Ramos (cell line): Measurements from ENCODE around the gene GAST.

Experiments
- in situ Hi-C: fragments of 300-500 bp; cut with MboI; formaldehyde crosslinking; loops from one replicate; pipeline ENCODE4 v1.14.3; 2022; ENCODE audit warnings: low sequenced_read_pairs; ENCODE audit not compliant: unreplicated experiment

GAST gene

DNA sequence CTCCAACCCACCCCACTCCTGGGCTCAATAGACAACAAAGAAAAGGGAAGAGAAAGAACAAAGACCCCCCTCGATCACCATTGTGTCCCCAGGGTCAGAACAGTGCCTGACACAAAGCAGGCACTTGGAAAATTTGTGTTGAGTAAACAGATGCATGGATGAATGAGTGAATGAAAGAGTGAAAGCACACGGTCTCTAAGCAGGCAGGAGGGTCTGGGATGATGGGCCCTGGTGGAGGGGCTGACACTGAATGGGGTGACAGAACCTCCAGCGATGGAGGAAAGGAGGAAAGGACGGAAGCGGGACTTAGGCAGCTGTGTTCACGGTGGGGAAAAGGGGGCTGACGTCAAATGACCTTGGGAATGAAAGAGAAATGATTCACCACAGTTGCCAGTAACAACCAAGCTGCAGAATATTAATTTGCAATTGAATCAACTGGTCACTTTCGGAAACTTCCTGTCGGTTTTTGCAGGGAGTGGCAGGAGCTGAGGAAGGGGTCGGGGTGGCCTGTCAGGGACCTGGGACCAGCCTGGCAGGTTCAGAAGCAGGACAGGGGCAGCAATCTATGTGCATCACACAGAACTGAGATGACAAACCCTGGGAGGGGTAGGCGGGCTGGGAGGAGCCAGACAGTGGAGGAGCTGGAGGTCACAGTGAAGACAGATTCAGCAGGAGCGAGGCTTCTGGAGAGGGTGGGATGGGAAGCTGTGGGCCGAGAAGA, 6.7 kb upstream of the GAST start:
- in situ Hi-C loops, result no loop called here

DNA sequence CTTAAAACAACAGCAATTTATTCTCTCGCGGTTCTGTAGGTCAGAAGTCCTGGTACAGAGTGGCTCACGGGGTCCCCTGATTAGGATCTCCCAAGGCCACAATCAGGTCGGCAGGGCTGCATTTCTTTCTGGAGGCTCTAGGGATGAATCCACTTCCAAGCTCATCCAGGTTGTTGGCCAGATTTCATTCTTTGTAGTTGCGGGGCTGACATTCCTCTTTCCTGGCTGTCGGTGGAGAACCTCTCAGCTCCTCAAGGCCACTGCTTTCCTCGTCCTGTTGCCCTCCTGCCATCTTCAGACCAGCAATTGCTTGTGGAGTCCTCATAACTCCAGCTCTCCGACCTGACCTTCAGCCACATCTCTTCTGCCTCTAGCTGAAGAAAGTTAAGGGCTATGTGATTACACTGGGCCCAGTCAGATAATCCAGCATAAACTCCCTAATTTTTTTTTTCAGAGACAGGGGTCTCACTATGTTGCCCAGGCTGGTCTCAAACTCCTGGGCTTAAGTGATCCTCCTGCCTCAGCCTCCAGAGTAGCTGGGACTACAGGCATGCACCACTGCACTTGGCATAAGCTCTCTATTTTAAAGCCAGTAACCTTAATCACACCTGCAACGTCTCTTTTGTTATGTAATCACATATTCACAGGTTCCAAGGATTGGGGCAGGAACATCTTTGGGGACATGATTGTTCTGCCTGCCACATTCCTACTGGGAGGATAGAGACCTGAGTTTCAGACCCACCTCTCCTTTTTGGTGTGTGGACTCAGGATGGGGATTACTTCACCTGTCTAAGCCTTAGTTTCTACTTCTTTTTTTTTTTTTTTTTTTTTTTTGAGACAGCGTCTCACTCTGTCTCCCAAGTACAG, 4.1 kb upstream of the GAST start:
- in situ Hi-C loops, result no loop called here

DNA sequence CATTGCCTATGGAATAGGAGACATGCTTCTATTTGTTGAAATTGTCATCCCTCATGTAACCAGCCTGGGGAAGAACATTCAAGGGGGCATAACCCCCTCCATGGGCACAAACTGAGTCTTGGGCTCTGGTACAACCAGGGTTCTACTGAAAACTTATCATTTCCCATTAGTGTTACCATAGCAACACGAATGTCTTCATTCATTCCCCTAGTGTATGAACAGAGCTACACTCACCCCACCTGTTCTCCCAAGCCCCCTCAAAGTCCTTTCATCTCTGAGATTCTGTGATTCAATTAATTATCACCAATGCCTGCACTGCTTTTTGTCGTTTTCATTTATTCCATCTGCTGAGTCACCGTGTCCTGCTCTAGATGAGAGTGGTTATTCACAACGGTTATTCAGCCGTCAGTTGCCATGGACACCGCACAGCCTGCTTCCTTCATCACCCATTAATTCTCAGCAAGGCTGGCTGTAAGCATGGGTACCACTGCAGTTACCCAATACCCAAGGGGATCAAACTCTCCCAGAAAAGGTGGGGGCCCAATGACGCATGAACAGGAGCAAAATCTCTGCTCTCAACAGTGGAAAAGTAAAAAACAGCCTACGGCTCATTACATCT, 1.6 kb upstream of the GAST start:
- in situ Hi-C loops, result no loop called here

- in situ Hi-C loops, result no loop called here
These were observed 5.5 kb downstream of the GAST start for GRCh38 chr17:41717408-41718286.

- in situ Hi-C loops, result no loop called here
These were observed 6.1 kb downstream of the GAST start for GRCh38 chr17:41718287-41718645.

DNA sequence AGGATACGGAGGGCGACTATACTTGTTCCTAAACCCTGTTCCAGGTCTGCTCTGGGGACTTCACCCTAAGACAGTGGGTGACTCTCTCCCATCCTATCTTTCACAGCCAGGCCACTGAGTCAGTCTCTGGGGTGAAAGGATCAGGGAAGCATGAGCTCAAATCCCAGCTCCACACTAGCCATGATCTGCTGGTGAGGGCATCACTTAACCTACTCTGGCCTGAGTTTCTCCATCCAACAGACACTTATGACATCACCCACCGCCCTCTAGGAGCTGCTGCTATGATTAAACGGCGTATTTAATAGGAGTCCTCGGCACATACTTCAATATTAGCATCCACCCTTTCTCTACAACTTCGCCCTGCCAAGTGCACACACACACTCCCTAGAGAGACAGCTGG, 10.1 kb downstream of the GAST start:
- in situ Hi-C loops, result no loop called here

DNA sequence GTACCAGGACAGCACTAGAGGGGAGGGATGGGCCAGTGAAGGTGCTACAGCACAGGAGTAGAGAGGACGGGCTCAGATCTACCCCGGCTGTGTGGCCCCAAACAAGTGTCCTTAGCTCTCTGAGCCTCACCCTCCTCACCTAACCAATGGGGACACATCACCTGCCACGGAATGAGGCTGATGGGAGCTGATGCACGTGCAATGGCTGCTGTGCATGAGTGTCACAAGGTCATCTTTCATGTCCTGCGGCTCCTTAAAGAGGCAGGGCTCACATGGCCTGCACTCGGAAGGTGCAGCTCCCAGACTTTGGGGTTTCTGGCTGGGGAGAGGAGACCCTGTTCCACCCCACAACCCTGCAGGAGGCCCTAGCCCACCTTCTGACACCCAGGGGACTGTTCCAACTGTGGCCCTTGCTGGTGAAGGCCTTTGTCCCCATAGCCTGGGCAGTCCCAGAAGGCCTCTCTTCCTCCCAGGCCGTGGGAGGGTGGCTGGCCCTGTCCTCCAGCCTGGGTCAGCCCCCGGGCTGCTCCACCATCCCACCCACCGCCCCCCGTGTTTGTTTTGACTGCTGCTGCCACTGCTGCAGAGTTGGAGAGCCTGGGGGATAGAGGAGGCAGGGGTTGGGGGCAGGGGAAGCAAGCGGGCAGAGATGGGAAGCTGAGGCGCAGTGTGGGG, 11.8 kb downstream of the GAST start:
- in situ Hi-C loops, result no loop called here

- in situ Hi-C loops, result loop anchor here (25.0 kb wide), 1 partner anchor 388 kb away; the partner anchor contains the start of genes DHX58, HSPB9 and KAT2A
These were observed 12.4 kb downstream of the GAST start for GRCh38 chr17:41724476-41725050.

- in situ Hi-C loops, result loop anchor here (25.0 kb wide), 1 partner anchor 387 kb away; the partner anchor contains the start of genes DHX58, HSPB9 and KAT2A
These were observed 13.0 kb downstream of the GAST start for GRCh38 chr17:41725134-41725533.

GRCh38 chr17:41728056-41728455, 15.9 kb downstream of the GAST start:
- in situ Hi-C loops, result loop anchor here (25.0 kb wide), 1 partner anchor 384 kb away; the partner anchor contains the start of genes DHX58, HSPB9 and KAT2A

GRCh38 chr17:41730479-41730878, 18.3 kb downstream of the GAST start:
- in situ Hi-C loops, result loop anchor here (25.0 kb wide), 1 partner anchor 382 kb away; the partner anchor contains the start of genes DHX58, HSPB9 and KAT2A

- in situ Hi-C loops, result loop anchor here (25.0 kb wide), 1 partner anchor 380 kb away; the partner anchor contains the start of genes DHX58, HSPB9 and KAT2A
These were observed 19.7 kb downstream of the GAST start for GRCh38 chr17:41731836-41732235.

GRCh38 chr17:41733348-41734138, 21.4 kb downstream of the GAST start:
- in situ Hi-C loops, result loop anchor here (25.0 kb wide), 1 partner anchor 379 kb away; the partner anchor contains the start of genes DHX58, HSPB9 and KAT2A

DNA sequence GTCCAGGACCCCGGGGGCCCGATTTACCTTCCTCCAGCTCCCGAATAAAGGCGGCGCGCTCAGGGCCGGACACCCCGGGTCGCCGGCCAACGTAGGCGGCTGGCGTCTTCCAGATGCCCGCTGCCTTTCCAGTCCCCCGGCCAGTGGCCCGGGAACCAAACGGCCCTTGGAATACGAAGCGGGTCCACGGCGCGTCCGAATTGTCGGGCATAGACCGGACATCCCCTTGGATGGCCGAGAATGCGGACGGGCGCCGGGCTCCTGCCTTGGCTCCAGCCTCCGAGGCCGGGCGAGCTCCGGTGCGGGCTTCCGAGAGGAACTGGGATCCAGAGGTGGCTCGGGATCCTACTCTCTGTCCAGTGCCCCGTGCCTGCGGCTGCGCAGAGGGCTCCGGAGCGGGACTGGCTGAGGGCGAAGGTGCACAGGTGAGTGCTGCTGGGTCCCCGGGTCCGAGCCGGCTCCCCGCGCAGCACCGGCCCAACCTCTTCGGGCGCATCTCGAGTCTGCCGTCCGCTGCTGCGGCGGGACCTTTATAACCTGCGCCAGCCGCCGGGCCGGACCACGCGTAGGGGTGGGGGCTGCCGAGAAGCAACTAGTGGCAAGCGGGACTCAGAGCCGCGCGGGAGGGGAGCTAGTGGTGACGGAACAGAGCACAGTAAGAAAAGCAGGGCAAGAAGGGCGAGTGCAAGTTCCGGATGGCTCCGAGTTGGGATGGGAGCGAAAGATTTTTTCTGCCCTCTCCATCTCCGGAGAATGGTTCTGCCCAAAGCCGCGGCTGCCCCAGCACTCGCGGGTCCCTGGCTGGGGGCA, 22.2 kb downstream of the GAST start, which contains the start of gene HAP1:
Gene HAP1, minus strand, starts transcription at position 505 of the 810 bp plus-strand sequence. Its CDS starts 9 bp downstream, at position 496.
- in situ Hi-C loops, result loop anchor here (25.0 kb wide), 1 partner anchor 378 kb away; the partner anchor contains the start of genes DHX58, HSPB9 and KAT2A

- in situ Hi-C loops, result loop anchor here (5.0 to 25.0 kb wide), 2 partner anchors 227 to 377 kb away; partner anchors contain the start of genes DHX58, HSPB9 and KAT2A
These were observed 22.8 kb downstream of the GAST start for GRCh38 chr17:41734949-41735313.

GRCh38 chr17:41735744-41736143, 23.6 kb downstream of the GAST start:
- in situ Hi-C loops, result loop anchor here (5.0 to 25.0 kb wide), 2 partner anchors 227 to 377 kb away; partner anchors contain the start of genes DHX58, HSPB9 and KAT2A
